ENCODE data around the gene KIF2A.

- TF ChIP-seq CTCF (IDR thresholded peaks at IDR 0.05 in 2 of 3, conservative IDR thresholded peaks at IDR 0.05 in 1 of 3; ENCODE audit: borderline replicate concordance in 1 of 3, insufficient read depth in 1 of 3, low read depth in 2 of 3, low read length in 2 of 3), result no peak
- no peak for TF ChIP-seq POLR2AphosphoS5 (IDR thresholded peaks at IDR 0.05; ENCODE audit: low read depth, low read length)
- TF ChIP-seq POLR2A (IDR thresholded peaks at IDR 0.05; ENCODE audit: borderline replicate concordance, extremely low read depth, insufficient read depth, insufficient read length), result no peak
- no peak for TF ChIP-seq EZH2phosphoT487 (IDR thresholded peaks at IDR 0.05; ENCODE audit: borderline replicate concordance)
- no peak for TF ChIP-seq SP1 (IDR thresholded peaks at IDR 0.05; ENCODE audit: low read depth)
- no peak for TF ChIP-seq JUND (IDR thresholded peaks at IDR 0.05)
- no peak for TF ChIP-seq ZNF274 (IDR thresholded peaks at IDR 0.05; ENCODE audit: low read depth, low read length)
- no peak for TF ChIP-seq TCF7L2 (IDR thresholded peaks at IDR 0.05; ENCODE audit: borderline replicate concordance, extremely low read depth, insufficient read depth, insufficient read length)
- TF ChIP-seq RAD21 (IDR thresholded peaks at IDR 0.05; ENCODE audit: low read depth), result no peak
- no peak for TF ChIP-seq EGR1 (IDR thresholded peaks at IDR 0.05; ENCODE audit: low read depth)
Observed at GRCh38 chr5:62257020-62257367, 49.0 kb upstream of the KIF2A start.

Data from HCT116 (cell line).